Right atrium auricular region (tissue), 2 donors: ENCODE results near the gene ROBO4. TPM values are rescaled to one million over a fixed set of nuclear protein-coding genes. Genes with fewer than 3 reads are reported as not detected.

Experiments used
- DNase-seq: peaks from one replicate; pipeline ENCODE4 v3.0.0-alpha.2; 2019; ENCODE audit warnings: low spot score
- H3K27ac ChIP-seq, 2 donors: fragments of 200-600 bp; sonication (generic); 1 replicate in 1 of 2; 2 replicates in 1 of 2; pipeline ENCODE4 v1.5.1; 2016 to 2019
- H3K27me3 ChIP-seq, 2 donors: fragments of 200-600 bp; sonication (generic); one replicate each; pipeline versions ENCODE4 v1.5.1 to v1.6.0; 2017 to 2019
- H3K36me3 ChIP-seq: fragments of 200-600 bp; sonication (generic); one replicate; pipeline ENCODE4 v1.5.1; 2016
- H3K4me1 ChIP-seq, 2 donors: fragments of 200-600 bp; sonication (generic); one replicate each; pipeline versions ENCODE4 v1.5.1 to v1.6.0; 2017 to 2019
- H3K4me3 ChIP-seq, 2 donors: fragments of 200-600 bp; sonication (generic); 1 replicate in 1 of 2; 2 replicates in 1 of 2; pipeline ENCODE4 v1.5.1; 2017 to 2019; ENCODE audit warnings: mild to moderate bottlenecking in 1 of 2, moderate library complexity in 1 of 2
- H3K9me3 ChIP-seq, 2 donors: fragments of 200-600 bp; sonication (generic); one replicate each; pipeline ENCODE4 v1.5.1; 2019
- CTCF ChIP-seq, 2 donors: fragments of 200-600 bp; sonication (generic); IDR thresholded peaks; one replicate each; pipeline ENCODE4 v1.5.1; 2019; ENCODE audit warnings: antibody characterized with exemption in 2 of 2
- total RNA-seq, 2 donors: library from RNA; depleted of rRNA; stranded (reverse); fragments of >200 nt; gene quantifications; one replicate each; pipeline ENCODE4 v1.1.0, GENCODE V29; 2016

The ROBO4 gene
- total RNA-seq, 2 donors from 2014 or later: 16.2 to 21.6 TPM

- DNase-seq: no peak
- H3K27me3 ChIP-seq: peaks cover 17 to 23% of the 10 kb centered on the region in 2 donors
- no peak for TF ChIP-seq CTCF (IDR thresholded peaks at IDR 0.05)
- H3K4me1 ChIP-seq: peaks cover 0 to 15% of the 10 kb centered on the region in 2 donors
- no peaks in the 10 kb centered on the region for H3K36me3 ChIP-seq
- no peaks in the 10 kb centered on the region for H3K9me3 ChIP-seq
- H3K4me3 ChIP-seq: no peak overlapping the region
- peak overlapping the region in 1 of 2 donors; percentile 76 for H3K27ac ChIP-seq
Observed at GRCh38 chr11:124837491-124837856, 60.2 kb downstream of the ROBO4 start.

- DNase-seq: no peak
- TF ChIP-seq CTCF (IDR thresholded peaks at IDR 0.05): no peak
- Histone ChIP-seq H3K9me3 (no peaks in the 10 kb centered on the region), H3K27ac (peak overlapping the region in 1 of 2 donors; percentile 76), H3K36me3 (no peaks in the 10 kb centered on the region), H3K4me3 (no peak overlapping the region), H3K27me3 (peaks cover 12 to 20% of the 10 kb centered on the region in 2 donors), H3K4me1 (peaks cover 0 to 15% of the 10 kb centered on the region in 2 donors)
Observed at GRCh38 chr11:124835918-124836317, 61.7 kb downstream of the ROBO4 start.

- H3K4me1 ChIP-seq: peaks cover 0 to 9% of the 10 kb centered on the region in 2 donors
- no peaks in the 10 kb centered on the region for H3K36me3 ChIP-seq
- H3K27me3 ChIP-seq: peaks cover 6 to 12% of the 10 kb centered on the region in 2 donors
- no peak overlapping the region for H3K27ac ChIP-seq
- no peak overlapping the region for H3K4me3 ChIP-seq
- H3K9me3 ChIP-seq: no peaks in the 10 kb centered on the region
- TF ChIP-seq CTCF (IDR thresholded peaks at IDR 0.05): no peak
- DNase-seq: no peak
Observed at GRCh38 chr11:124834526-124835180, 63.0 kb downstream of the ROBO4 start.

Other genes with a start within 250 kb of the ROBO4 start
- gene SIAE, start 224.1 kb downstream of the ROBO4 start, total RNA-seq: 10 to 100 TPM; 12.5 to 40.8 TPM
- 1 to 10 TPM; 4.7 to 5.9 TPM for gene SPA17, start 224.0 kb downstream of the ROBO4 start, total RNA-seq
- 1 to 10 TPM; 2.2 to 2.8 TPM for gene NRGN, start 157.9 kb downstream of the ROBO4 start, total RNA-seq
- gene VSIG2, start 145.6 kb downstream of the ROBO4 start, total RNA-seq: 1 to 10 TPM; 1.1 to 6.3 TPM
- gene ESAM, start 135.6 kb downstream of the ROBO4 start, total RNA-seq: 10 to 100 TPM; 60.6 to 64.6 TPM
- gene MSANTD2, start 97.5 kb downstream of the ROBO4 start, total RNA-seq: 1 to 10 TPM; 2.9 to 6.5 TPM
- gene ROBO3, start 32.4 kb downstream of the ROBO4 start, total RNA-seq: 10 to 100 TPM in 1 of 2 donors, 1 to 10 TPM in 1; 6.4 to 10.1 TPM
- not detected for gene HEPN1, start 21.4 kb upstream of the ROBO4 start, total RNA-seq
- gene HEPACAM, start 38.2 kb upstream of the ROBO4 start, total RNA-seq: under 1 TPM in 1 of 2 donors, not detected in 1; 0.83 TPM
- under 1 TPM in 1 of 2 donors, not detected in 1; 0.24 TPM for gene CCDC15, start 56.3 kb upstream of the ROBO4 start, total RNA-seq
- gene SLC37A2, start 165.4 kb upstream of the ROBO4 start, total RNA-seq: 1 to 10 TPM; 2.0 to 4.2 TPM
- 10 to 100 TPM in 1 of 2 donors, 1 to 10 TPM in 1; 8.3 to 15.3 TPM for gene TMEM218, start 213.8 kb upstream of the ROBO4 start, total RNA-seq